Keratinocyte (primary cell): ENCODE data around the gene DAPK1. TPM values are rescaled to one million over a fixed set of nuclear protein-coding genes. Genes with fewer than 3 reads are reported as not detected.

Source experiments
- DNase-seq: peaks from one replicate; pipeline ENCODE4 v3.0.0-alpha.2; 2011; ENCODE audit warnings: low read depth, missing footprints, low spot score
- FAIRE-seq: peaks from 2 replicates; lab custom pipeline; 2011; peaks lifted over from hg19 to GRCh38; lab: Jason Lieb, UNC
- H2AFZ ChIP-seq: 2 replicates; pipeline ENCODE4 v1.6.0; 2012; ENCODE audit warnings: low read length, control low read depth, inconsistent platforms; ENCODE audit not compliant: control insufficient read depth
- H3K27ac ChIP-seq: 2 replicates; pipeline ENCODE4 v1.5.1; 2011; ENCODE audit warnings: low read length; ENCODE audit not compliant: control insufficient read depth, insufficient read depth
- H3K27me3 ChIP-seq: 3 replicates; pipeline ENCODE4 v1.6.0; 2011; ENCODE audit warnings: low read length; ENCODE audit not compliant: control insufficient read depth, insufficient read depth; ENCODE audit errors: extremely low read depth
- H3K36me3 ChIP-seq, 2 experiments: 2 replicates in 1 of 2; 3 replicates in 1 of 2; pipeline ENCODE4 v1.5.1; 2011; ENCODE audit warnings: low read length in 2 of 2, mild to moderate bottlenecking in 1 of 2; ENCODE audit not compliant: control insufficient read depth in 2 of 2, insufficient read depth in 2 of 2; ENCODE audit errors: extremely low read depth in 1 of 2
- H3K4me1 ChIP-seq: 3 replicates; pipeline ENCODE4 v1.5.1; 2011; ENCODE audit warnings: low read length; ENCODE audit not compliant: control insufficient read depth, insufficient read depth; ENCODE audit errors: extremely low read depth
- H3K4me2 ChIP-seq: 3 replicates; pipeline ENCODE4 v1.6.0; 2011; ENCODE audit warnings: low read depth, low read length; ENCODE audit not compliant: control insufficient read depth, insufficient read depth; ENCODE audit errors: extremely low read depth
- H3K4me3 ChIP-seq, 3 experiments: fragments of 200-600 bp in 1 of 3; sonication (generic) in 1 of 3; 2 replicates in 2 of 3; 3 replicates in 1 of 3; pipeline ENCODE4 v1.5.1; 2011 to 2016; ENCODE audit warnings: low read length in 3 of 3, mild to moderate bottlenecking in 3 of 3, control low read depth in 2 of 3, inconsistent platforms in 1 of 3, low read depth in 1 of 3, mixed read lengths in 1 of 3, mixed run types in 1 of 3, moderate library complexity in 1 of 3; ENCODE audit not compliant: control insufficient read depth in 2 of 3, insufficient read depth in 2 of 3; ENCODE audit errors: extremely low read depth in 1 of 3
- H3K79me2 ChIP-seq: 2 replicates; pipeline ENCODE4 v1.6.0; 2012; ENCODE audit warnings: low read length; ENCODE audit not compliant: control insufficient read depth, insufficient read depth
- H3K9ac ChIP-seq: 3 replicates; pipeline ENCODE4 v1.6.0; 2011; ENCODE audit warnings: low read length; ENCODE audit not compliant: control insufficient read depth, insufficient read depth; ENCODE audit errors: extremely low read depth
- H3K9me1 ChIP-seq: 3 replicates; pipeline ENCODE4 v1.6.0; 2011; ENCODE audit warnings: low read length; ENCODE audit not compliant: control insufficient read depth, insufficient read depth; ENCODE audit errors: extremely low read depth
- H3K9me3 ChIP-seq: 2 replicates; pipeline ENCODE4 v1.5.1; 2012; ENCODE audit warnings: low read depth, low read length; ENCODE audit not compliant: control insufficient read depth
- H4K20me1 ChIP-seq: 3 replicates; pipeline ENCODE4 v1.6.0; 2011; ENCODE audit warnings: low read length; ENCODE audit not compliant: control insufficient read depth, insufficient read depth; ENCODE audit errors: extremely low read depth
- EZH2 ChIP-seq: IDR thresholded peaks from one replicate; pipeline ENCODE4 v1.6.1; 2012; ENCODE audit warnings: inconsistent platforms, mild to moderate bottlenecking, low read length, moderate library complexity
- dilution Hi-C: fragments of 300-500 bp; cut with MboI; formaldehyde crosslinking; loops from one replicate; pipeline ENCODE4 v1.7.0; 2020; ENCODE audit warnings: low sequenced_read_pairs; ENCODE audit not compliant: extremely low pct_ligation_motif_present
- polyA plus RNA-seq, 5 experiments: library from polyadenylated mRNA; depleted of rRNA in 3 of 5; stranded (reverse) in 3 of 5; stranded (forward) in 1 of 5; unstranded in 1 of 5; fragments of >200 nt; gene quantifications; 1 replicate in 1 of 5; 2 replicates in 3 of 5; 3 replicates in 1 of 5; pipeline versions ENCODE4 v1.2.1 to v1.2.3, GENCODE V29; 2011 to 2012; ENCODE audit warnings: missing spikeins in 2 of 5, low read depth in 1 of 5, low replicate concordance in 1 of 5
- TF ChIP-seq, protein P1 (sequence below), 3 experiments: IDR thresholded peaks in 1 of 3; conservative IDR thresholded peaks in 1 of 3; optimal IDR thresholded peaks in 1 of 3; 2 replicates in 2 of 3; 3 replicates in 1 of 3; pipeline versions ENCODE3 to v1.5.1; 2011; ENCODE audit warnings: low read length in 3 of 3, mild to moderate bottlenecking in 3 of 3, moderate library complexity in 2 of 3, control low read depth in 1 of 3, inconsistent platforms in 1 of 3; ENCODE audit not compliant: insufficient read depth in 2 of 3; ENCODE audit errors: extremely low read depth in 1 of 3

The DAPK1 gene
- polyA plus RNA-seq, 1 donor (not counting 4 experiments of a cell fraction or from before 2014, with no cell fraction given) = 2.8 TPM

DNA sequence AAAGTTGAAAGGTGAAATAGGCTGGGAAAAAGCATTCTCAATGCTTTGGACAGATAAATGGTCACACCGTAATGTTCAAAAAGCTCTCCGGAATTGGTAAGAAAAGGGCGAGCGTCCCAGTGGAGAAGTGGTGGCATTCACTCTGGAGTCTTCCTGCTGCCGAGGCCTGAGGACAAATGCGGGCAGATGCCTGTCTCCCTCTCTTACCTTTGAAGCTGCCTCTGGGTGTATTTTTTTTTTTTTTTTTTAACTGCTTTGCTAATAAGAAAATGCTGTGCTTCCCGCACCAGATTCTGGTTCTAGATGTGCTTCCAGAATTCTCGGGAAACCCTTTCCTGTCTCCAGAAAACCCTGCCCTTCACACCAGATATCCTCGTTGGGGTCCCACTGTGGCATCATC, 203.8 kb downstream of the DAPK1 start:
- Histone ChIP-seq H2AFZ (no peak overlapping the region), H3K4me2 (no peak overlapping the region), H3K27me3 (no peaks in the 10 kb centered on the region), H3K4me3 (no peak overlapping the region), H3K79me2 (no peaks in the 10 kb centered on the region), H3K9me1 (no peaks in the 10 kb centered on the region), H3K4me1 (peaks cover 13% of the 10 kb centered on the region), H4K20me1 (no peaks in the 10 kb centered on the region), H3K9me3 (no peaks in the 10 kb centered on the region), H3K9ac (no peak overlapping the region), H3K27ac (no peak overlapping the region), H3K36me3 (no peaks in the 10 kb centered on the region)
- dilution Hi-C loops = loop anchor here (25.0 kb wide), 1 partner anchor 111 kb away; no protein-coding TSS in a partner anchor
- no peak for FAIRE-seq
- no peak for TF ChIP-seq EZH2
- TF ChIP-seq, protein P1, sequence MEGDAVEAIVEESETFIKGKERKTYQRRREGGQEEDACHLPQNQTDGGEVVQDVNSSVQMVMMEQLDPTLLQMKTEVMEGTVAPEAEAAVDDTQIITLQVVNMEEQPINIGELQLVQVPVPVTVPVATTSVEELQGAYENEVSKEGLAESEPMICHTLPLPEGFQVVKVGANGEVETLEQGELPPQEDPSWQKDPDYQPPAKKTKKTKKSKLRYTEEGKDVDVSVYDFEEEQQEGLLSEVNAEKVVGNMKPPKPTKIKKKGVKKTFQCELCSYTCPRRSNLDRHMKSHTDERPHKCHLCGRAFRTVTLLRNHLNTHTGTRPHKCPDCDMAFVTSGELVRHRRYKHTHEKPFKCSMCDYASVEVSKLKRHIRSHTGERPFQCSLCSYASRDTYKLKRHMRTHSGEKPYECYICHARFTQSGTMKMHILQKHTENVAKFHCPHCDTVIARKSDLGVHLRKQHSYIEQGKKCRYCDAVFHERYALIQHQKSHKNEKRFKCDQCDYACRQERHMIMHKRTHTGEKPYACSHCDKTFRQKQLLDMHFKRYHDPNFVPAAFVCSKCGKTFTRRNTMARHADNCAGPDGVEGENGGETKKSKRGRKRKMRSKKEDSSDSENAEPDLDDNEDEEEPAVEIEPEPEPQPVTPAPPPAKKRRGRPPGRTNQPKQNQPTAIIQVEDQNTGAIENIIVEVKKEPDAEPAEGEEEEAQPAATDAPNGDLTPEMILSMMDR (optimal IDR thresholded peaks at IDR 0.05 in 1 of 3, IDR thresholded peaks at IDR 0.05 in 1 of 3, conservative IDR thresholded peaks at IDR 0.05 in 1 of 3; ENCODE audit: extremely low read depth in 1 of 3, insufficient read depth in 2 of 3, low read length in 3 of 3) = no peak
- DNase-seq = no peak

DNA sequence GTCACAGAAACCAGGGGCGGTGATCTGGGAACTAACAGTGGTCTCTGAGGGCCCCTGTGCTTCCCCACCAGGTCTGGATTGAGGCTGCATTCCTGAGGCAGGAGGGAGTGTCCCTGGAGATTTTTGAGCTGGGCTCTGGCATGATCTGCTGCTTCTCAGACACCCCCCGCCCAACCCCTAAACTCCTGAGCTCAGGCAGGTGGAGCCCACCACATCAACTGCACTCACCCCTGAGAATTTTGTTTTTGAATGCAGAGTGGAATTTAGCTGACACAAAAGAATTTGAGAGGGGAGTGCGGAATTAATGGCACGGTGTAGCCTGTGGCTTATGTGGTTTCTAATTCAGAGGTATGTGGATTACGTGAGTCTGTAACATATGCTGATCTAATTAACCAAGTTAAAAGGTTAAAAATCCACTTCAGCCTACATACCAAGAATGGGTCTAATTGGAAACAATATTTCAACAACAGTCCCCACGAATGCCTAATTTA, 204.3 kb downstream of the DAPK1 start:
- Histone ChIP-seq H2AFZ (no peak overlapping the region), H3K79me2 (no peaks in the 10 kb centered on the region), H3K9me3 (no peaks in the 10 kb centered on the region), H3K9me1 (no peaks in the 10 kb centered on the region), H3K4me1 (peaks cover 13% of the 10 kb centered on the region), H3K27me3 (no peaks in the 10 kb centered on the region), H4K20me1 (no peaks in the 10 kb centered on the region), H3K36me3 (peaks cover 0 to 4% of the 10 kb centered on the region in 2 experiments), H3K4me3 (no peak overlapping the region), H3K9ac (no peak overlapping the region), H3K27ac (no peak overlapping the region), H3K4me2 (no peak overlapping the region)
- TF ChIP-seq EZH2 = no peak
- TF ChIP-seq, protein P1 (optimal IDR thresholded peaks at IDR 0.05 in 1 of 3, IDR thresholded peaks at IDR 0.05 in 1 of 3, conservative IDR thresholded peaks at IDR 0.05 in 1 of 3; ENCODE audit: extremely low read depth in 1 of 3, insufficient read depth in 2 of 3, low read length in 3 of 3) = no peak
- dilution Hi-C loops = loop anchor here (25.0 kb wide), 1 partner anchor 110 kb away; no protein-coding TSS in a partner anchor
- no peak for DNase-seq
- no peak for FAIRE-seq
